SH-SY5Y (cell line): ENCODE data around the gene UBB.

Source experiments
- GATA2 ChIP-seq: IDR thresholded peaks from 2 replicates; pipeline ENCODE4 v1.6.1; 2011; ENCODE audit warnings: mild to moderate bottlenecking, low read depth, low read length
- GATA3 ChIP-seq: IDR thresholded peaks from 2 replicates; pipeline ENCODE4 v1.6.1; 2011; ENCODE audit warnings: low read depth, mild to moderate bottlenecking, low read length, moderate library complexity

- TF ChIP-seq GATA3 (no peak), GATA2 (no peak)
Observed at GRCh38 chr17:16383216-16383615, 2.3 kb downstream of the UBB start.
